Prostate gland (tissue), 2 donors: Measurements from ENCODE around the gene ZNF669. TPM values are rescaled to one million over a fixed set of nuclear protein-coding genes. Genes with fewer than 3 reads are reported as not detected.
A peak's percentile ranks its signal among the peaks of the same experiment; 100 is the strongest.

Source experiments
- DNase-seq: peaks from one replicate; pipeline ENCODE4 v3.0.0-alpha.2; 2019; ENCODE audit warnings: low spot score
- H3K27ac ChIP-seq, 2 donors: fragments of 200-600 bp; sonication (generic); 2 replicates each; pipeline ENCODE4 v1.5.1; 2017 to 2019
- H3K27me3 ChIP-seq: fragments of 200-600 bp; sonication (generic); replicated peaks from 2 replicates; pipeline ENCODE4 v1.5.1; 2019; ENCODE audit not compliant: insufficient read depth
- H3K36me3 ChIP-seq, 2 donors: fragments of 200-600 bp; sonication (generic); 1 replicate in 1 of 2; 2 replicates in 1 of 2; pipeline versions ENCODE4 v1.5.1 to v1.8.1; 2017 to 2019
- H3K4me1 ChIP-seq: fragments of 200-600 bp; sonication (generic); replicated peaks from 2 replicates; pipeline ENCODE4 v1.5.1; 2019
- H3K4me3 ChIP-seq, 2 donors: fragments of 200-600 bp; sonication (generic); 2 replicates each; pipeline ENCODE4 v1.5.1; 2017 to 2019
- H3K9me3 ChIP-seq: fragments of 200-600 bp; sonication (generic); 2 replicates; pipeline ENCODE4 v1.5.1; 2017
- POLR2A ChIP-seq: fragments of 450-650 bp; IDR thresholded peaks from one replicate; pipeline ENCODE4 v1.6.1; 2016; ENCODE audit warnings: antibody characterized with exemption, mild to moderate bottlenecking
- POLR2AphosphoS5 ChIP-seq: sonication (generic); formaldehyde crosslinking; IDR thresholded peaks from one replicate; pipeline ENCODE4 v1.6.1; 2017; ENCODE audit warnings: antibody characterized with exemption
- WGBS: methylation state at CpG from one replicate; pipeline ENCODE4 v1.1.5; 2018; 5-methylcytosine and 5-hydroxymethylcytosine counted together
- intact Hi-C: fragments of 100-400 bp; cut with DNase I; formaldehyde crosslinking; loops from one replicate; pipeline ENCODE4 v1.14.2; 2022
- total RNA-seq, 2 donors: library from RNA; depleted of rRNA; stranded (reverse); fragments of >200 nt; gene quantifications; one replicate each; pipeline ENCODE4 v1.1.0, GENCODE V29; 2016
- TF ChIP-seq, protein P1 (sequence below), 4 experiments: fragments of 200-600 bp in 2 of 4; fragments of 450-650 bp in 2 of 4; sonication (generic) in 2 of 4; IDR thresholded peaks; 1 replicate in 3 of 4; 2 replicates in 1 of 4; pipeline ENCODE4 v1.5.1; 2016 to 2019; ENCODE audit warnings: antibody characterized with exemption in 4 of 4, mild to moderate bottlenecking in 2 of 4, moderate library complexity in 2 of 4

Gene ZNF669
- total RNA-seq, 2 donors from 2014 or later = 7.0 to 8.2 TPM

DNA sequence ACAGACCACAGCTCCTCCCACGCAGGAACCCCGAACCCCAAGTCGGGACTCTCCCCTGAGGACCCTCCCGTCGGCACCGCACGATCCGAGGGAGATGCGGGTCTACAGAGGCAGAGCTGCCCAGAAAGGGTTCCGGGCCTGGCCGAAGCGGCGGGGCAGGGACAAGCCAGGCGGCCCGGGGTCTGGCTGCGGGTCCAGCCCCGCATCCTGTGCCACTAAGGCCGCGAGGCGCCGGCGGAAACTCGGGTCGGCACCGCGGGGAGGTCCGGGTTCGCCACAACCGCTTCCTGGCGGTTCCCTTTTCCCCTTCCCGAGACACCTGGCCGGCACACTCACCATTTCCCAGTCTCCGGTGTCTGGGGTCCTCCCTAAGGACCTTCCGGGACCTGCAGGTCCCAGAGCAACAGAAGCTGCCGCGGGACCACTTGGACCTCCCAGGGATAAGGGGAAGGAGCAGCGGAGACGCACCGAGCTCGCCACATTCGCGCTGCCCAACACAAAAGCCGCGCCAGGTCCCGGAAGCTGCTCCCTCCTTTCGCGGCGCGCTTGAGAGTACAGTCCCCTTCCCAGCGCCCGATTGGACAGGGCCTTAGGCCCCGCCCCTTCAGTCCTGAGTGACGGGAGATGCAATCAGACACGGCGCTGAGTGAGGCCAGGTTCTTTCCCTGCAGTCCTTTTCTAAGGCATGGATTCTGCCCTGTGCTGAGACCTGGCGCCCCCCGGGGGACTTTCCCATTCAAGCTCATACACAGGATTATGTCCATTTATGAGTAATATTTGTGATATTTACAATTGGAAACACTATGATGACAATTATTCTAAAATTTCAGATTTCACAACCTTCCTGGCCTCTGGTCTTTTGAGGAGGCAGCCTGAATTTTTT lies 25.7 kb downstream of the ZNF669 start, which contains the start of gene ZNF670:
Gene ZNF670, minus strand, starts transcription at position 554 of the 883 bp plus-strand sequence. Its CDS starts 215 bp downstream, at position 339.
- intact Hi-C loops = no loop called here
- WGBS = under 1% methylated on average over 56 of the region's 57 CpGs
- Histone ChIP-seq H3K27me3 (no peaks in the 10 kb centered on the region), H3K4me1 (no peaks in the 10 kb centered on the region), H3K4me3 (peak within 1 kb of the TSS; percentile 79 to 86), H3K9me3 (no peaks in the 10 kb centered on the region), H3K27ac (peak within 1 kb of the TSS; percentile 75 to 78), H3K36me3 (no peaks in the 10 kb centered on the region)
- TF ChIP-seq, protein P1, sequence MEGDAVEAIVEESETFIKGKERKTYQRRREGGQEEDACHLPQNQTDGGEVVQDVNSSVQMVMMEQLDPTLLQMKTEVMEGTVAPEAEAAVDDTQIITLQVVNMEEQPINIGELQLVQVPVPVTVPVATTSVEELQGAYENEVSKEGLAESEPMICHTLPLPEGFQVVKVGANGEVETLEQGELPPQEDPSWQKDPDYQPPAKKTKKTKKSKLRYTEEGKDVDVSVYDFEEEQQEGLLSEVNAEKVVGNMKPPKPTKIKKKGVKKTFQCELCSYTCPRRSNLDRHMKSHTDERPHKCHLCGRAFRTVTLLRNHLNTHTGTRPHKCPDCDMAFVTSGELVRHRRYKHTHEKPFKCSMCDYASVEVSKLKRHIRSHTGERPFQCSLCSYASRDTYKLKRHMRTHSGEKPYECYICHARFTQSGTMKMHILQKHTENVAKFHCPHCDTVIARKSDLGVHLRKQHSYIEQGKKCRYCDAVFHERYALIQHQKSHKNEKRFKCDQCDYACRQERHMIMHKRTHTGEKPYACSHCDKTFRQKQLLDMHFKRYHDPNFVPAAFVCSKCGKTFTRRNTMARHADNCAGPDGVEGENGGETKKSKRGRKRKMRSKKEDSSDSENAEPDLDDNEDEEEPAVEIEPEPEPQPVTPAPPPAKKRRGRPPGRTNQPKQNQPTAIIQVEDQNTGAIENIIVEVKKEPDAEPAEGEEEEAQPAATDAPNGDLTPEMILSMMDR (IDR thresholded peaks at IDR 0.05) = peak in 1 of 4 experiments; percentile 8
- TF ChIP-seq POLR2AphosphoS5 (peak; percentile 94), POLR2A (peak; percentile 77)
- peak; percentile 96 for DNase-seq

DNA sequence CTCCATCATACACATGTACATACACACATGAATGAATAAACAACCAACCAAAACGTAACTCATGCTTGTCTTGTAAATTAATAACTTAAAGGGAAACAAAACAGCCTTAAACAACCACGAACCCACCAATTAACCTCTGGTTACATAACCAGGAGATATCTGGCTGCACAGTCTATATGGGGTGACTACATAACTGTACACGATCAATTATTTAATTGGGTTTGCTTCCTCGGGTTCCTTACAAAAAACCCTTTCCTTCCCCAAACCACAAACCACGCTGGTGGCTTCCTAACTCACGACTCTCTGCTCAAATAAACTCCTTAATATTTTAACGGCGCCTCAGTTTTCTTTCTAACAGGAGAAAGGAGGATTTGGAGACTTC lies 26.3 kb downstream of the ZNF669 start:
- intact Hi-C loops = no loop called here
- peak overlapping the region; percentile 79 to 86 for H3K4me3 ChIP-seq
- H3K27ac ChIP-seq = peak overlapping the region; percentile 75 to 78
- H3K27me3 ChIP-seq = no peaks in the 10 kb centered on the region
- under 1% methylated on average over 8 of the region's 8 CpGs for WGBS
- no peaks in the 10 kb centered on the region for H3K9me3 ChIP-seq
- TF ChIP-seq, protein P1 (IDR thresholded peaks at IDR 0.05) = no peak
- no peak for TF ChIP-seq POLR2AphosphoS5
- TF ChIP-seq POLR2A = no peak
- no peak for DNase-seq
- no peaks in the 10 kb centered on the region for H3K36me3 ChIP-seq
- no peaks in the 10 kb centered on the region for H3K4me1 ChIP-seq

GRCh38 chr1:247077213-247077612 lies 26.9 kb downstream of the ZNF669 start:
- Histone ChIP-seq H3K9me3 (no peaks in the 10 kb centered on the region), H3K4me3 (no peak overlapping the region), H3K36me3 (no peaks in the 10 kb centered on the region), H3K4me1 (no peaks in the 10 kb centered on the region), H3K27me3 (no peaks in the 10 kb centered on the region), H3K27ac (no peak overlapping the region)
- intact Hi-C loops = no loop called here
- no peak for TF ChIP-seq POLR2AphosphoS5
- TF ChIP-seq, protein P1 (IDR thresholded peaks at IDR 0.05) = no peak
- no peak for TF ChIP-seq POLR2A
- 78% methylated on average over 3 of the region's 3 CpGs for WGBS
- DNase-seq = no peak

GRCh38 chr1:247070645-247071044 lies 33.5 kb downstream of the ZNF669 start:
- no peak overlapping the region for H3K27ac ChIP-seq
- H3K9me3 ChIP-seq = no peaks in the 10 kb centered on the region
- DNase-seq = no peak
- no peak overlapping the region for H3K4me3 ChIP-seq
- H3K36me3 ChIP-seq = no peaks in the 10 kb centered on the region
- H3K4me1 ChIP-seq = no peaks in the 10 kb centered on the region
- no peaks in the 10 kb centered on the region for H3K27me3 ChIP-seq
- intact Hi-C loops = no loop called here
- 85% methylated on average over 3 of the region's 3 CpGs for WGBS
- TF ChIP-seq, protein P1 (IDR thresholded peaks at IDR 0.05) = no peak
- TF ChIP-seq POLR2A = no peak
- TF ChIP-seq POLR2AphosphoS5 = no peak

DNA sequence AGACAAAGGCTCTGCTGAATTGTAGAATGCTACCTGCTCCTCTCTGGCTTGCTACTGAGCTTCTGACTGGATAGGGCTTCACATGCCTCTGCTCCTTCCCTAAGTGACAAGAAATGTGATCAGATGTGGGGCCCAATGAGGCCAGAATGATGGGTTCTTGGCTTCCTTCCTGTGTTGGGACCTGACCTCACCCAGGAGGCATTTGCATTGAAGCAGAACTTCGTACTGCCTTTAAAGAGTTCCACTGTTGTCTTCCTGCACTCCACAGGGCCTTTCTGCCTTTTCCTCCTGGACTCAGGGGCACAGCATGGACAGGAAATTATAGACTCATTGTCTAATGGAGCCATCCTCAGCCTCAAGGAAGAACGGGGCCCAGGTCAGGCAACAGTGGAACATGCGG lies 39.9 kb downstream of the ZNF669 start:
- Histone ChIP-seq H3K36me3 (no peaks in the 10 kb centered on the region), H3K27me3 (no peaks in the 10 kb centered on the region), H3K4me3 (no peak overlapping the region), H3K9me3 (no peaks in the 10 kb centered on the region), H3K27ac (no peak overlapping the region), H3K4me1 (no peaks in the 10 kb centered on the region)
- 98% methylated on average over 3 of the region's 3 CpGs for WGBS
- DNase-seq = no peak
- TF ChIP-seq, protein P1 (IDR thresholded peaks at IDR 0.05) = no peak
- TF ChIP-seq POLR2A (no peak), POLR2AphosphoS5 (no peak)
- intact Hi-C loops = no loop called here
